H1 (cell line): Measurements from ENCODE around the gene RENBP. TPM values are rescaled to one million over a fixed set of nuclear protein-coding genes. Genes with fewer than 3 reads are reported as not detected.

Source experiments
- CTCF ChIA-PET: fragments of 300-600 bp; sonication (Branson Sonifier 250); formaldehyde crosslinking; loops from one replicate; lab custom pipeline; 2021; ENCODE audit not compliant: partially characterized antibody; lab: Charles Lee
- POLR2A ChIA-PET: fragments of 300-600 bp; sonication (Branson Sonifier 250); formaldehyde crosslinking; loops from one replicate; lab custom pipeline; 2021; ENCODE audit warnings: inconsistent platforms; ENCODE audit not compliant: partially characterized antibody; lab: Charles Lee
- DNase-seq, 2 experiments: peaks; one replicate each; pipeline versions ENCODE4 v3.0.0 to v3.0.0-alpha.2; 2010 to 2022; ENCODE audit warnings: low spot score in 2 of 2, low read depth in 1 of 2, mixed read lengths in 1 of 2
- FAIRE-seq: peaks from 2 replicates; lab custom pipeline; 2011; peaks lifted over from hg19 to GRCh38; lab: Jason Lieb, UNC
- H2AFZ ChIP-seq: 2 replicates; pipeline ENCODE4 v1.8.1; 2012; ENCODE audit warnings: low read length, inconsistent platforms
- H2AK5ac ChIP-seq: 2 replicates; pipeline ENCODE4 v1.6.1; 2013; ENCODE audit warnings: low read depth, low read length
- H2BK120ac ChIP-seq: replicated peaks from 2 replicates; pipeline ENCODE3; 2013; ENCODE audit warnings: low read depth, low read length, inconsistent platforms
- H2BK12ac ChIP-seq: 2 replicates; pipeline ENCODE4 v1.6.1; 2013; ENCODE audit warnings: low read depth, low read length
- H2BK15ac ChIP-seq: 2 replicates; pipeline ENCODE4 v1.6.1; 2013; ENCODE audit warnings: low read length
- H2BK20ac ChIP-seq: 2 replicates; pipeline ENCODE4 v1.6.1; 2013; ENCODE audit warnings: low read length
- H2BK5ac ChIP-seq: 2 replicates; pipeline ENCODE4 v1.6.1; 2013; ENCODE audit warnings: low read depth, low read length
- H3K14ac ChIP-seq: 2 replicates; pipeline ENCODE4 v1.6.1; 2013; ENCODE audit warnings: inconsistent platforms; ENCODE audit not compliant: insufficient read length
- H3K18ac ChIP-seq: 2 replicates; pipeline ENCODE4 v1.6.1; 2013; ENCODE audit warnings: low read length; ENCODE audit errors: extremely low read depth
- H3K23ac ChIP-seq: 2 replicates; pipeline ENCODE4 v1.6.1; 2013; ENCODE audit warnings: inconsistent platforms; ENCODE audit not compliant: insufficient read length
- H3K23me2 ChIP-seq: 2 replicates; pipeline ENCODE4 v1.6.1; 2013; ENCODE audit warnings: low read depth, low read length
- H3K27ac ChIP-seq: 2 replicates; pipeline ENCODE4 v1.6.1; 2011; ENCODE audit warnings: low read depth, low read length, inconsistent platforms
- H3K27me3 ChIP-seq, 4 experiments: replicated peaks in 1 of 4; 1 replicate in 1 of 4; 2 replicates in 3 of 4; pipeline versions ENCODE4 v1.6.1 to v1.8.1; 2011 to 2013; ENCODE audit warnings: low read length in 3 of 4, mild to moderate bottlenecking in 3 of 4, inconsistent platforms in 2 of 4, mixed read lengths in 2 of 4, moderate library complexity in 1 of 4; ENCODE audit not compliant: control insufficient read depth in 3 of 4, insufficient read depth in 3 of 4; ENCODE audit errors: extremely low read depth in 1 of 4
- H3K36me3 ChIP-seq, 4 experiments: 2 replicates each; pipeline versions ENCODE4 v1.6.1 to v1.8.1; 2011 to 2013; ENCODE audit warnings: mild to moderate bottlenecking in 4 of 4, low read length in 3 of 4, moderate library complexity in 2 of 4, control low read depth in 1 of 4, inconsistent platforms in 1 of 4; ENCODE audit not compliant: insufficient read depth in 4 of 4, control insufficient read depth in 2 of 4
- H3K4ac ChIP-seq: replicated peaks from 2 replicates; pipeline ENCODE3; 2013; ENCODE audit warnings: low read length, low read depth, mixed read lengths, inconsistent platforms; ENCODE audit not compliant: insufficient read length
- H3K4me1 ChIP-seq, 4 experiments: replicated peaks in 1 of 4; 1 replicate in 1 of 4; 2 replicates in 3 of 4; pipeline versions ENCODE4 v1.6.1 to v1.8.1; 2011 to 2013; ENCODE audit warnings: low read length in 3 of 4, inconsistent platforms in 2 of 4, mixed read lengths in 1 of 4; ENCODE audit not compliant: insufficient read depth in 4 of 4, control insufficient read depth in 3 of 4
- H3K4me2 ChIP-seq, 2 experiments: 2 replicates each; pipeline versions ENCODE4 v1.6.1 to v1.8.1; 2011 to 2013; ENCODE audit warnings: low read depth in 2 of 2, low read length in 2 of 2, control low read depth in 1 of 2, inconsistent platforms in 1 of 2, mild to moderate bottlenecking in 1 of 2; ENCODE audit not compliant: insufficient read depth in 1 of 2
- H3K4me3 ChIP-seq, 4 experiments: fragments of 200-600, 300-600 bp in 1 of 4; sonication (generic), shearing (Covaris generic), sonication (Bioruptor Twin) in 1 of 4; 2 replicates each; pipeline versions ENCODE4 v1.5.1 to v1.8.1; 2011 to 2016; ENCODE audit warnings: low read length in 4 of 4, low read depth in 3 of 4, control low read depth in 2 of 4, inconsistent platforms in 2 of 4, mild to moderate bottlenecking in 2 of 4, mixed read lengths in 1 of 4, moderate library complexity in 1 of 4; ENCODE audit not compliant: insufficient read depth in 2 of 4; ENCODE audit errors: extremely low read depth in 1 of 4
- H3K56ac ChIP-seq: replicated peaks from 2 replicates; pipeline ENCODE3; 2013; ENCODE audit warnings: low read depth, mild to moderate bottlenecking, mixed read lengths, low read length, inconsistent platforms; ENCODE audit not compliant: insufficient read length
- H3K79me1 ChIP-seq: 2 replicates; pipeline ENCODE4 v1.6.1; 2013; ENCODE audit warnings: low read depth, low read length, control low read depth
- H3K79me2 ChIP-seq, 2 experiments: 2 replicates each; pipeline versions ENCODE4 v1.6.1 to v1.8.1; 2012 to 2013; ENCODE audit warnings: low read length in 2 of 2, mild to moderate bottlenecking in 2 of 2, inconsistent platforms in 1 of 2; ENCODE audit not compliant: insufficient read depth in 2 of 2, control insufficient read depth in 1 of 2
- H3K9ac ChIP-seq, 4 experiments: replicated peaks in 1 of 4; 1 replicate in 1 of 4; 2 replicates in 3 of 4; pipeline versions ENCODE4 v1.6.1 to v1.8.1; 2011 to 2013; ENCODE audit warnings: low read depth in 3 of 4, low read length in 3 of 4, control low read depth in 2 of 4, mild to moderate bottlenecking in 2 of 4, moderate library complexity in 2 of 4, inconsistent platforms in 1 of 4; ENCODE audit errors: extremely low read depth in 1 of 4
- H3K9me3 ChIP-seq, 2 experiments: 2 replicates each; pipeline versions ENCODE4 v1.6.1 to v1.8.1; 2012 to 2013; ENCODE audit warnings: mild to moderate bottlenecking in 2 of 2, moderate library complexity in 2 of 2, control low read depth in 1 of 2, inconsistent platforms in 1 of 2, low read depth in 1 of 2, low read length in 1 of 2, mixed read lengths in 1 of 2; ENCODE audit not compliant: insufficient read depth in 2 of 2
- H4K20me1 ChIP-seq, 2 experiments: replicated peaks in 1 of 2; 2 replicates each; pipeline versions ENCODE3 to v1.8.1; 2011 to 2013; ENCODE audit warnings: inconsistent platforms in 2 of 2, low read length in 2 of 2, mild to moderate bottlenecking in 1 of 2; ENCODE audit not compliant: insufficient read depth in 2 of 2, control insufficient read depth in 1 of 2
- H4K5ac ChIP-seq: 2 replicates; pipeline ENCODE4 v1.6.1; 2013; ENCODE audit warnings: low read length, low read depth, mixed read lengths, inconsistent platforms; ENCODE audit not compliant: insufficient read length
- H4K8ac ChIP-seq: 2 replicates; pipeline ENCODE4 v1.8.0; 2013; ENCODE audit warnings: mild to moderate bottlenecking, moderate library complexity, low read length, inconsistent platforms; ENCODE audit not compliant: insufficient read depth; ENCODE audit errors: extremely low read depth
- H4K91ac ChIP-seq: replicated peaks from 2 replicates; pipeline ENCODE3; 2013; ENCODE audit warnings: low read length, mixed read lengths, inconsistent platforms; ENCODE audit not compliant: insufficient read length
- ATF3 ChIP-seq: IDR thresholded peaks from 2 replicates; pipeline ENCODE4 v1.6.1; 2011; ENCODE audit warnings: low read depth, mild to moderate bottlenecking, low read length; ENCODE audit not compliant: insufficient read depth
- E2F6 ChIP-seq: IDR thresholded peaks from 2 replicates; pipeline ENCODE4 v1.6.1; 2012; ENCODE audit warnings: inconsistent platforms
- HDAC2 ChIP-seq, 2 experiments: fragments of 300-600 bp in 1 of 2; sonication (generic) in 1 of 2; IDR thresholded peaks; 2 replicates each; pipeline ENCODE4 v1.6.1; 2011 to 2012; ENCODE audit warnings: low read depth in 2 of 2, low read length in 2 of 2, mild to moderate bottlenecking in 2 of 2, moderate library complexity in 2 of 2, borderline replicate concordance in 1 of 2, inconsistent platforms in 1 of 2
- MAX ChIP-seq: IDR thresholded peaks from 2 replicates; pipeline ENCODE4 v1.6.1; 2012; ENCODE audit warnings: inconsistent platforms
- NANOG ChIP-seq: IDR thresholded peaks from 2 replicates; pipeline ENCODE4 v1.6.1; 2011; ENCODE audit warnings: low read length, low read depth, mild to moderate bottlenecking, inconsistent platforms; ENCODE audit not compliant: insufficient read depth, poor library complexity, severe bottlenecking
- RAD21 ChIP-seq, 2 experiments: IDR thresholded peaks in 1 of 2; conservative IDR thresholded peaks in 1 of 2; 2 replicates each; pipeline ENCODE4 v1.6.1; 2011; ENCODE audit warnings: low read depth in 2 of 2, low read length in 2 of 2, improper control_type of control experiment in 1 of 2, inconsistent platforms in 1 of 2, mild to moderate bottlenecking in 1 of 2, moderate library complexity in 1 of 2
- RFX5 ChIP-seq: IDR thresholded peaks from 2 replicates; pipeline ENCODE4 v1.6.1; 2011; ENCODE audit warnings: low read depth, low read length, improper control_type of control experiment, borderline replicate concordance
- YY1 ChIP-seq: IDR thresholded peaks from 2 replicates; pipeline ENCODE4 v1.6.1; 2011; ENCODE audit warnings: low read depth, mild to moderate bottlenecking, low read length
- WGBS, 2 experiments: shearing (Covaris generic) in 1 of 2; methylation state at CpG; one replicate each; pipeline versions ENCODE4 v1.1.6 to v1.1.7; 2013 to 2015; ENCODE audit warnings: low lambda C conversion rate in 2 of 2, mixed read lengths in 2 of 2, inconsistent platforms in 1 of 2, low coverage in 1 of 2, missing lambda C conversion rate in 1 of 2; ENCODE audit not compliant: insufficient replicate concordance in 2 of 2, insufficient coverage in 1 of 2, insufficient read length in 1 of 2; ENCODE audit errors: extremely low coverage in 1 of 2, missing lambda C conversion rate in 1 of 2; 5-methylcytosine and 5-hydroxymethylcytosine counted together
- polyA plus RNA-seq, 7 experiments: library from polyadenylated mRNA; depleted of rRNA in 3 of 7; stranded (reverse) in 5 of 7; unstranded in 2 of 7; fragments of >200 nt in 5 of 7; fragments of 200-250 nt in 2 of 7; gene quantifications; 1 replicate in 5 of 7; 2 replicates in 1 of 7; 4 replicates in 1 of 7; pipeline versions ENCODE4 v1.2.1 to v1.2.3, GENCODE V29; 2011 to 2013; ENCODE audit warnings: missing spikeins in 2 of 7, mixed read lengths in 2 of 7
- total RNA-seq: library from RNA; stranded (reverse); fragmentation: NEBNext Ultra II Directional; extraction: Animal tissue kit (Norgen Biotek cat#: 25700); gene quantifications from 2 replicates; pipeline ENCODE4 v1.2.1, GENCODE V29; 2021

RENBP gene
- total and polyA plus RNA-seq, 2 of the 8 experiments (the other 6 are each of a cell fraction or from before 2014, with no cell fraction given), result 12.4 to 21.8 TPM

GRCh38 chrX:153930011-153930910 lies 14.2 kb downstream of the RENBP start:
- Histone ChIP-seq H3K4ac (no peak overlapping the region), H2AK5ac (no peak overlapping the region), H3K27ac (no peak overlapping the region), H2AFZ (no peak overlapping the region), H3K14ac (no peak overlapping the region), H3K4me2 (no peak overlapping the region), H3K36me3 (peaks cover 0 to 10% (median 4%) of the 10 kb centered on the region in 4 experiments; a peak in 2 of 8 replicates), H3K9ac (no peak overlapping the region), H2BK15ac (no peak overlapping the region), H3K9me3 (no peaks in the 10 kb centered on the region), H3K79me1 (no peaks in the 10 kb centered on the region), H3K4me3 (no peak overlapping the region), H3K4me1 (peaks cover 0 to 17% (median 12%) of the 10 kb centered on the region in 4 experiments; a peak in 6 of 7 replicates), H4K5ac (no peak overlapping the region), H3K27me3 (no peaks in the 10 kb centered on the region), H3K56ac (no peak overlapping the region), H4K8ac (no peak overlapping the region; the same call in 1 of the 2 replicates), H4K91ac (no peak overlapping the region), H2BK5ac (no peak overlapping the region), H2BK12ac (no peak overlapping the region), H4K20me1 (peaks cover 0 to 3% of the 10 kb centered on the region in 2 experiments), H2BK120ac (no peak overlapping the region), H3K18ac (no peak overlapping the region), H3K23me2 (peaks cover 18% of the 10 kb centered on the region; the same call in 1 of the 2 replicates), H3K79me2 (peaks cover 0 to 14% of the 10 kb centered on the region in 2 experiments; a peak in 2 of 4 replicates), H2BK20ac (no peak overlapping the region), H3K23ac (no peak overlapping the region)
- DNase-seq (no peak), FAIRE-seq (no peak)
- ChIA-PET POLR2A (interaction anchor here (1.3 to 14.9 kb wide), 3 partner anchors 11 to 42 kb away, joined by 5 to 231 read pairs (median 43); partner anchors contain the start of genes HCFC1, NAA10, RENBP and TMEM187), CTCF (interaction anchor here (1.2 to 19.6 kb wide), 3 partner anchors 18 to 443 kb away, joined by 3 to 272 read pairs (median 3); partner anchors contain the start of gene RENBP)
- 95% methylated on average over 16 of the region's 31 CpGs; no CpG with 5 or more reads in 1 of the 2 experiments for WGBS, 2 experiments
- no peak for TF ChIP-seq MAX
- no peak for TF ChIP-seq YY1
- TF ChIP-seq RAD21 (IDR thresholded peaks at IDR 0.05 in 1 of 2, conservative IDR thresholded peaks at IDR 0.05 in 1 of 2; ENCODE audit: low read depth in 2 of 2, low read length in 2 of 2), result no peak
- TF ChIP-seq NANOG, result no peak
- no peak for TF ChIP-seq ATF3
- no peak for TF ChIP-seq HDAC2 (IDR thresholded peaks at IDR 0.05; ENCODE audit: borderline replicate concordance in 1 of 2, low read depth in 2 of 2, low read length in 2 of 2)
- no peak for TF ChIP-seq E2F6
- TF ChIP-seq RFX5, result no peak
